WTC11 (cell line): Measurements from ENCODE around the gene ZFYVE28.

Source experiments
- CREM ChIP-seq: sonication (generic); formaldehyde crosslinking; IDR thresholded peaks from 2 replicates; pipeline ENCODE4 v1.8.1; 2022; ENCODE audit warnings: mild to moderate bottlenecking, missing genetic modification reagents, moderate library complexity
- ELF4 ChIP-seq: sonication (generic); formaldehyde crosslinking; IDR thresholded peaks from 2 replicates; pipeline ENCODE4 v1.8.1; 2022; ENCODE audit warnings: low read depth, mild to moderate bottlenecking, moderate library complexity, missing genetic modification reagents
- ESRRA ChIP-seq: sonication (generic); formaldehyde crosslinking; IDR thresholded peaks from 2 replicates; pipeline ENCODE4 v1.8.1; 2022; ENCODE audit warnings: mild to moderate bottlenecking, missing genetic modification reagents, borderline replicate concordance
- ETV6 ChIP-seq: sonication (generic); formaldehyde crosslinking; IDR thresholded peaks from 2 replicates; pipeline ENCODE4 v1.8.1; 2022; ENCODE audit warnings: mild to moderate bottlenecking, missing genetic modification reagents
- FOXJ3 ChIP-seq: sonication (generic); formaldehyde crosslinking; IDR thresholded peaks from 2 replicates; pipeline ENCODE4 v1.9.0; 2021; ENCODE audit warnings: missing genetic modification reagents, mild to moderate bottlenecking, borderline replicate concordance
- NFYB ChIP-seq: sonication (generic); formaldehyde crosslinking; conservative IDR thresholded peaks from 2 replicates; pipeline ENCODE4 v1.8.0; 2022; ENCODE audit warnings: low read depth, missing genetic modification reagents
- OVOL2 ChIP-seq: fragments of 250-450 bp; sonication (Bioruptor Pico); IDR thresholded peaks from 2 replicates; pipeline ENCODE4 v1.9.0; 2021; ENCODE audit warnings: mild to moderate bottlenecking, borderline replicate concordance
- TF ChIP-seq, protein P1 (sequence below): fragments of 200-600 bp; IDR thresholded peaks from 2 replicates; pipeline ENCODE4 v1.8.0; 2022; ENCODE audit warnings: antibody characterized with exemption
- TF ChIP-seq, protein P2 (sequence below): sonication (generic); formaldehyde crosslinking; IDR thresholded peaks from 2 replicates; pipeline ENCODE4 v1.8.1; 2022; ENCODE audit warnings: low read depth, mild to moderate bottlenecking, moderate library complexity, missing genetic modification reagents, borderline replicate concordance
- TF ChIP-seq, protein P3 (sequence below): sonication (generic); formaldehyde crosslinking; IDR thresholded peaks from 2 replicates; pipeline ENCODE4 v1.8.0; 2022; ENCODE audit warnings: mild to moderate bottlenecking, missing genetic modification reagents

DNA sequence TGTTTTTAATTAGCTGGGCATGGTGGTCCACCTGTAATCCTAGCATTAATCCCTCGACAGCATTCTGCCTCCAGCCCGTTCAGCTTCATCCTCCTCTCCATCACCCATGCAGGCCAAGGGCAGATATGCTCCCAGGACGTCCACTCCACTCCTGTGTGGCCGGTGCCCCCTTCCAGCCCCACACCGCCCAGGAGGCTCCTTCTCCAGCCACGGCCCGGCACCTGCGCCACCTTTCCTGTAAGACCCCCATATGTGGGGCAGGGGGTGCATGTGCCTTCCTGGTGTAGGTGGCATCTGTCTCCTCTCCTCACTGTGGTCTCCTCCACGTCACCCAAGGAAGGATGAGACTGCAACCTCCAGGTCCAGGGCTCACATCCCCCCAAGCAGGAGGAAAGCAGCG is 99.6 kb downstream of the ZFYVE28 start:
- TF ChIP-seq, protein P1, sequence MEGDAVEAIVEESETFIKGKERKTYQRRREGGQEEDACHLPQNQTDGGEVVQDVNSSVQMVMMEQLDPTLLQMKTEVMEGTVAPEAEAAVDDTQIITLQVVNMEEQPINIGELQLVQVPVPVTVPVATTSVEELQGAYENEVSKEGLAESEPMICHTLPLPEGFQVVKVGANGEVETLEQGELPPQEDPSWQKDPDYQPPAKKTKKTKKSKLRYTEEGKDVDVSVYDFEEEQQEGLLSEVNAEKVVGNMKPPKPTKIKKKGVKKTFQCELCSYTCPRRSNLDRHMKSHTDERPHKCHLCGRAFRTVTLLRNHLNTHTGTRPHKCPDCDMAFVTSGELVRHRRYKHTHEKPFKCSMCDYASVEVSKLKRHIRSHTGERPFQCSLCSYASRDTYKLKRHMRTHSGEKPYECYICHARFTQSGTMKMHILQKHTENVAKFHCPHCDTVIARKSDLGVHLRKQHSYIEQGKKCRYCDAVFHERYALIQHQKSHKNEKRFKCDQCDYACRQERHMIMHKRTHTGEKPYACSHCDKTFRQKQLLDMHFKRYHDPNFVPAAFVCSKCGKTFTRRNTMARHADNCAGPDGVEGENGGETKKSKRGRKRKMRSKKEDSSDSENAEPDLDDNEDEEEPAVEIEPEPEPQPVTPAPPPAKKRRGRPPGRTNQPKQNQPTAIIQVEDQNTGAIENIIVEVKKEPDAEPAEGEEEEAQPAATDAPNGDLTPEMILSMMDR = no peak
- TF ChIP-seq CREM (no peak), OVOL2 (CRISPR knock-in tag) (no peak), FOXJ3 (no peak), NFYB (CRISPR knock-in tag) (no peak), ELF4 (no peak), ESRRA (CRISPR knock-in tag) (no peak), ETV6 (no peak)
- TF ChIP-seq, protein P2, sequence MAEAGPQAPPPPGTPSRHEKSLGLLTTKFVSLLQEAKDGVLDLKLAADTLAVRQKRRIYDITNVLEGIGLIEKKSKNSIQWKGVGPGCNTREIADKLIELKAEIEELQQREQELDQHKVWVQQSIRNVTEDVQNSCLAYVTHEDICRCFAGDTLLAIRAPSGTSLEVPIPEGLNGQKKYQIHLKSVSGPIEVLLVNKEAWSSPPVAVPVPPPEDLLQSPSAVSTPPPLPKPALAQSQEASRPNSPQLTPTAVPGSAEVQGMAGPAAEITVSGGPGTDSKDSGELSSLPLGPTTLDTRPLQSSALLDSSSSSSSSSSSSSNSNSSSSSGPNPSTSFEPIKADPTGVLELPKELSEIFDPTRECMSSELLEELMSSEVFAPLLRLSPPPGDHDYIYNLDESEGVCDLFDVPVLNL (CRISPR knock-in tag) = no peak
- TF ChIP-seq, protein P3, sequence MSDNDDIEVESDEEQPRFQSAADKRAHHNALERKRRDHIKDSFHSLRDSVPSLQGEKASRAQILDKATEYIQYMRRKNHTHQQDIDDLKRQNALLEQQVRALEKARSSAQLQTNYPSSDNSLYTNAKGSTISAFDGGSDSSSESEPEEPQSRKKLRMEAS (CRISPR knock-in tag) = no peak
